CD4-positive, alpha-beta memory T cell (primary cell): Measurements from ENCODE around the gene MTMR3. TPM values are rescaled to one million over a fixed set of nuclear protein-coding genes. Genes with fewer than 3 reads are reported as not detected.

Experiments used
- CTCF ChIA-PET: fragments of 350-600 bp; sonication (Branson Sonifier 250); formaldehyde crosslinking; loops from one replicate; lab custom pipeline; 2021; ENCODE audit warnings: inconsistent platforms; ENCODE audit not compliant: partially characterized antibody; lab: Charles Lee
- POLR2A ChIA-PET: fragments of 350-600 bp; sonication (Branson Sonifier 250); formaldehyde crosslinking; loops from one replicate; lab custom pipeline; 2021; ENCODE audit not compliant: partially characterized antibody; lab: Charles Lee
- DNase-seq, 5 donors: peaks; one replicate each; pipeline versions ENCODE4 v3.0.0 to v3.0.0-alpha.2; 2020 to 2022; ENCODE audit warnings: mixed read lengths in 1 of 5
- H3K27ac ChIP-seq: one replicate; pipeline ENCODE4 v1.7.0; 2013; ENCODE audit warnings: low read depth, low read length
- H3K27me3 ChIP-seq: 2 replicates; pipeline ENCODE4 v1.7.0; 2013; ENCODE audit warnings: mild to moderate bottlenecking, low read length, moderate library complexity; ENCODE audit not compliant: insufficient read depth
- H3K36me3 ChIP-seq: 2 replicates; pipeline ENCODE4 v1.7.0; 2013; ENCODE audit warnings: mild to moderate bottlenecking, low read length, moderate library complexity; ENCODE audit not compliant: insufficient read depth
- H3K4me1 ChIP-seq: 2 replicates; pipeline ENCODE4 v1.7.0; 2013; ENCODE audit warnings: mild to moderate bottlenecking, low read length, moderate library complexity; ENCODE audit not compliant: insufficient read depth
- H3K4me3 ChIP-seq, 2 donors: one replicate each; pipeline ENCODE4 v1.7.0; 2013; ENCODE audit warnings: low read length in 2 of 2, mild to moderate bottlenecking in 1 of 2
- H3K9me3 ChIP-seq, 2 donors: one replicate each; pipeline ENCODE4 v1.7.0; 2013; ENCODE audit warnings: low read length in 2 of 2, control low read depth in 1 of 2; ENCODE audit not compliant: control insufficient read depth in 1 of 2
- H3K27ac Mint-ChIP-seq, 7 donors: one replicate each; pipeline ENCODE4 v1.8.0; 2020 to 2021; ENCODE audit warnings: mixed read lengths in 7 of 7, mild to moderate bottlenecking in 6 of 7, inconsistent platforms in 3 of 7, moderate library complexity in 3 of 7
- H3K27me3 Mint-ChIP-seq, 2 donors: one replicate each; pipeline ENCODE4 v1.8.0; 2020 to 2021; ENCODE audit warnings: mixed read lengths in 2 of 2
- H3K36me3 Mint-ChIP-seq, 2 donors: one replicate each; pipeline ENCODE4 v1.8.0; 2020 to 2021; ENCODE audit warnings: mixed read lengths in 2 of 2, inconsistent platforms in 1 of 2, mild to moderate bottlenecking in 1 of 2
- H3K4me1 Mint-ChIP-seq, 4 donors: one replicate each; pipeline ENCODE4 v1.8.0; 2020 to 2021; ENCODE audit warnings: mixed read lengths in 4 of 4, mild to moderate bottlenecking in 1 of 4
- H3K4me3 Mint-ChIP-seq, 8 donors: one replicate each; pipeline ENCODE4 v1.8.0; 2020 to 2021; ENCODE audit warnings: mixed read lengths in 8 of 8, mild to moderate bottlenecking in 7 of 8, moderate library complexity in 6 of 8, inconsistent platforms in 3 of 8
- H3K9me3 Mint-ChIP-seq, 8 donors: one replicate each; pipeline ENCODE4 v1.8.0; 2020 to 2021; ENCODE audit warnings: mixed read lengths in 8 of 8, mild to moderate bottlenecking in 5 of 8, inconsistent platforms in 3 of 8, moderate library complexity in 1 of 8
- intact Hi-C: fragments of 100-400 bp; cut with micrococcal nuclease; formaldehyde crosslinking; loops from one replicate; pipeline ENCODE4 v1.15.1; 2023
- polyA plus RNA-seq, 2 donors: library from polyadenylated mRNA; unstranded; fragments of 300-500 nt; fragmentation: Illumina TruSeq; gene quantifications; one replicate each; pipeline ENCODE4 v1.2.3, GENCODE V29; 2021
- total RNA-seq, 2 experiments: library from RNA; stranded (reverse); gene quantifications; one replicate each; pipeline ENCODE4 v1.2.3, GENCODE V29; 2021

The MTMR3 gene
- total and polyA plus RNA-seq, 4 experiments from 2014 or later: 11.0 to 68.6 (median 43.3) TPM

- H3K4me3 ChIP-seq: no peak overlapping the region
- no peaks in the 10 kb centered on the region for H3K27me3 ChIP-seq
- Mint-ChIP-seq H3K9me3 (peaks cover 0 to 10% (median 2%) of the 10 kb centered on the region in 8 donors), H3K27ac (peak overlapping the region in 1 of 7 donors; percentile 46), H3K4me3 (peak overlapping the region in 3 of 8 donors; percentile 18 to 43 (median 26)), H3K27me3 (no peaks in the 10 kb centered on the region), H3K4me1 (peaks cover 40 to 72% (median 45%) of the 10 kb centered on the region in 4 donors), H3K36me3 (peaks cover 4 to 23% of the 10 kb centered on the region in 2 donors)
- peaks cover 30% of the 10 kb centered on the region for H3K4me1 ChIP-seq
- ChIA-PET POLR2A (no interaction called here), CTCF (interaction anchor here (0.9 to 1.0 kb wide), 2 partner anchors 11 to 61 kb away, joined by 3 read pairs; no protein-coding TSS in a partner anchor)
- H3K27ac ChIP-seq: no peak overlapping the region
- H3K36me3 ChIP-seq: no peaks in the 10 kb centered on the region
- DNase-seq: no peak
- H3K9me3 ChIP-seq: no peaks in the 10 kb centered on the region
- intact Hi-C loops: no loop called here
Observed at GRCh38 chr22:29944339-29944738, 61.4 kb downstream of the MTMR3 start.

- Histone ChIP-seq H3K4me1 (peaks cover 35% of the 10 kb centered on the region), H3K36me3 (no peaks in the 10 kb centered on the region), H3K4me3 (no peak overlapping the region), H3K9me3 (no peaks in the 10 kb centered on the region), H3K27ac (no peak overlapping the region), H3K27me3 (no peaks in the 10 kb centered on the region)
- CTCF ChIA-PET: no interaction called here
- POLR2A ChIA-PET: no interaction called here
- peaks cover 0 to 6% (median 1%) of the 10 kb centered on the region in 8 donors for H3K9me3 Mint-ChIP-seq
- intact Hi-C loops: no loop called here
- peaks cover 4 to 14% of the 10 kb centered on the region in 2 donors for H3K36me3 Mint-ChIP-seq
- H3K27me3 Mint-ChIP-seq: no peaks in the 10 kb centered on the region
- H3K4me3 Mint-ChIP-seq: no peak overlapping the region
- H3K4me1 Mint-ChIP-seq: peaks cover 34 to 68% (median 48%) of the 10 kb centered on the region in 4 donors
- DNase-seq: no peak
- no peak overlapping the region for H3K27ac Mint-ChIP-seq
Observed at GRCh38 chr22:29945435-29945834, 62.5 kb downstream of the MTMR3 start.

DNA sequence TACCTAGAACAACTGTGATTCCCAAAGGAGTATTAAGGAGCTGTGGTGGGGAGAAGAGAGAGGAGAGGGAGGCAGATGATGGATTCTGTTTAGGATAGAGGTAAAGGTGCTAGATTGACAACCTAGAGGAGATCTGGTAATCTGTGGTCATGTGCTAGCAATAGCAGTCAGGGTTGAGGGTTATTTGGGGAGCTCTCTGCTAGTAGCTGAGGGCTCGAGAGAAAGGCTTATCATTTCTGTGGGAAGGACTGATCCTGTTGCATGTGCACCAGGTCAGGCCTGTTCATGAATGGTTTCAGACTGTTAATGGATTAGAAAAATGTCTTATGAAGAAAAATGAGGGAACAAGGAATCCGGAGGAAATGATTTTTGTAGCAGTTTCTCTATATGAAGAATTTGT lies 63.2 kb downstream of the MTMR3 start:
- H3K4me1 ChIP-seq: peaks cover 35% of the 10 kb centered on the region
- H3K27ac ChIP-seq: no peak overlapping the region
- H3K36me3 Mint-ChIP-seq: peaks cover 4 to 7% of the 10 kb centered on the region in 2 donors
- peaks cover 32 to 74% (median 49%) of the 10 kb centered on the region in 4 donors for H3K4me1 Mint-ChIP-seq
- H3K27me3 Mint-ChIP-seq: no peaks in the 10 kb centered on the region
- H3K9me3 ChIP-seq: no peaks in the 10 kb centered on the region
- DNase-seq: no peak
- H3K4me3 Mint-ChIP-seq: no peak overlapping the region
- peak overlapping the region in 2 of 7 donors; percentile 0 to 10 for H3K27ac Mint-ChIP-seq
- H3K27me3 ChIP-seq: no peaks in the 10 kb centered on the region
- H3K36me3 ChIP-seq: no peaks in the 10 kb centered on the region
- POLR2A ChIA-PET: no interaction called here
- intact Hi-C loops: no loop called here
- CTCF ChIA-PET: no interaction called here
- peaks cover 0 to 6% (median 0%) of the 10 kb centered on the region in 8 donors for H3K9me3 Mint-ChIP-seq
- H3K4me3 ChIP-seq: no peak overlapping the region

DNA sequence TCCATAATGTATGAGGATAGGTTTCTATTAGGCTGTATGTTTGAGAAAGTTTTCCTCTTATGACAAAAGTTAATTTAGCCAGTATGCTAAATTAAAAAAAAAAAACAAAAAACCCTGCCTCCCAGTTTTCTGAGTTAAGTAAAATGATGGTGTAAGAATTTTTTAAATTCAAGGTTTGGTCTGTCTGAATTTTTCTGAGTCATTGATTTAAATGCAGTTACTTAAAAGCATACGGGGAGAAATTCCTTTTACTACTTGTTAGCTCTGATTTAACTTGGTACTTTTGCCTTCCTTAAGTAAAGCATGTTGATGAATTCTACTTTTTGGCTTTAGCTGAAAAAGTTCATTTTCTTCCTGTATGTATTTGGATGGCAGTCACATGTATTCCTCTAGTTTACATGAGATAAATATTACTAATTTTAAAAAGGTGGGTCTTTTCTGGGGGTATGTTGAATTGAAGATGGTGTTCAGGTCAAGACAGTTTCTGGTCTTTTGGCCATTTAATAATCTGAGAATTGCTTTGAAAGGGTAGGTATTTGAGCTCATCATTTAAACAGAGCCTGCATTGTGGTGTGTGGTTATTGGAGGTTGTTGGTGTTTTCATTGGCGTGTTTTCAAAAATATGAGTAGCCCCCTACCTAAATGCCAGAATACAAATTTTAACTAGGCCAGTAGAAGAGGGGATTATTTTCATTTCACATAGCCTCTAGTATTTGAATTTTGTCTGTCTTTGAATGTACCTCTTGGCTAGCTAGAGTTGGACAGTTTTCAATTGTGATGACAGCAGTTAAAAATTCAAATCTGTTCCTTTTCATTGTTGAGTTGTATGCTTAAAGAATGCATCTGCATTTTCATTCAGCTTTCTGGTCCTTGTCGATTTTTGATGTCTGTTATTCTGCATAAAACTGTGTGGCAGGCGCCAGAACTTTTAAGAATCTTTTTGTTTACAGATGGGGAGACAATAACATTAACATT lies 64.7 kb downstream of the MTMR3 start:
- Histone ChIP-seq H3K27ac (no peak overlapping the region), H3K27me3 (no peaks in the 10 kb centered on the region), H3K36me3 (no peaks in the 10 kb centered on the region), H3K4me3 (no peak overlapping the region), H3K4me1 (peaks cover 41% of the 10 kb centered on the region), H3K9me3 (no peaks in the 10 kb centered on the region)
- H3K27me3 Mint-ChIP-seq: no peaks in the 10 kb centered on the region
- peaks cover 33 to 79% (median 53%) of the 10 kb centered on the region in 4 donors for H3K4me1 Mint-ChIP-seq
- intact Hi-C loops: no loop called here
- ChIA-PET POLR2A (no interaction called here), CTCF (no interaction called here)
- peak overlapping the region in 3 of 7 donors; percentile 32 to 43 (median 38) for H3K27ac Mint-ChIP-seq
- DNase-seq: no peak
- H3K9me3 Mint-ChIP-seq: peaks cover 0 to 3% (median 0%) of the 10 kb centered on the region in 8 donors
- H3K4me3 Mint-ChIP-seq: peak overlapping the region in 1 of 8 donors; percentile 39
- peaks cover 2 to 4% of the 10 kb centered on the region in 2 donors for H3K36me3 Mint-ChIP-seq

DNA sequence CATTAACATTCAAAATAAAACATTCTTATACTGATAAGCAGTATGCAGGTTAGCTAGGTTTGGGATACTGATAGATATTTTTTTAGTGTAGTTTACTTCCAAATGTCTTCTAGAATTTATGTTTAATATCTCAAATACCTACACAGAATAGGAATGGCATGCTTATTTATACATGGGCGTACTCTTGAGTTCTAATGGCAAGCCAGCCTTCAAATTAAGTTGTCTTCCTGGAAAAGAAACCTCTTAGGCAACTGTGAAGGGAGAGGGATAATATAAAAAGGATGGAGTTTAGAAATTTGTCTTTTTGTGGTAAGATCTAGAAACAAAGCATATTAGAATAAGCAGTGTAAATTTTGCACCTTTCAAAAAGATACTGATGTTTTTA lies 65.4 kb downstream of the MTMR3 start:
- H3K27ac ChIP-seq: no peak overlapping the region
- no peak for DNase-seq
- intact Hi-C loops: no loop called here
- H3K9me3 Mint-ChIP-seq: peaks cover 0 to 1% (median 0%) of the 10 kb centered on the region in 8 donors
- H3K4me1 ChIP-seq: peaks cover 41% of the 10 kb centered on the region
- ChIA-PET POLR2A (no interaction called here), CTCF (no interaction called here)
- H3K36me3 ChIP-seq: no peaks in the 10 kb centered on the region
- peaks cover 35 to 81% (median 56%) of the 10 kb centered on the region in 4 donors for H3K4me1 Mint-ChIP-seq
- H3K9me3 ChIP-seq: no peaks in the 10 kb centered on the region
- no peaks in the 10 kb centered on the region for H3K27me3 Mint-ChIP-seq
- no peak overlapping the region for H3K4me3 ChIP-seq
- peaks cover 2 to 4% of the 10 kb centered on the region in 2 donors for H3K36me3 Mint-ChIP-seq
- H3K4me3 Mint-ChIP-seq: no peak overlapping the region
- H3K27me3 ChIP-seq: no peaks in the 10 kb centered on the region
- peak overlapping the region in 1 of 7 donors; percentile 6 for H3K27ac Mint-ChIP-seq

DNA sequence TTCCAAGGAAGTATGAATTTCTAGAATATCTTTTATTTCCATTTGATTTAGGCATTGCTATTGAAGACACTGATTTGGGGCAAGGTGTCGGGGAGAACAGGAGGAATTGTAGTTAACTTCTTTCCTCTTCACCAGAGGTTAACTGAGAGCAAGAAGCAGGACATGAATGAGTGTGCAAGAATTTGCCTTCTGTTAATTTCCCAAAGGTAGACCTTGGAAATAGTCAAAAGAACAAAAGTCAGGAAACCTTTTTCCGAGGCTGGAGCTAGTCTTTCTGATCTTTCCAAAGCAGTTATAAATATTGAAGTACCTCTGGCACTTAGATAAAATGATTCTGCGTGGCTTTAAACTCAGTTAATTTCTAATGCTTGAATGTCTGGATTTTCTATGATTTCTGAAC lies 66.9 kb downstream of the MTMR3 start:
- POLR2A ChIA-PET: no interaction called here
- CTCF ChIA-PET: no interaction called here
- intact Hi-C loops: no loop called here
- Mint-ChIP-seq H3K27ac (peak overlapping the region in 1 of 7 donors; percentile 22), H3K9me3 (no peaks in the 10 kb centered on the region), H3K4me1 (peaks cover 30 to 75% (median 51%) of the 10 kb centered on the region in 4 donors), H3K36me3 (no peaks in the 10 kb centered on the region), H3K4me3 (no peak overlapping the region), H3K27me3 (no peaks in the 10 kb centered on the region)
- no peak for DNase-seq
- Histone ChIP-seq H3K9me3 (no peaks in the 10 kb centered on the region), H3K4me3 (no peak overlapping the region), H3K4me1 (peaks cover 29% of the 10 kb centered on the region), H3K36me3 (no peaks in the 10 kb centered on the region), H3K27ac (no peak overlapping the region), H3K27me3 (no peaks in the 10 kb centered on the region)

GRCh38 chr22:29951791-29952413 lies 68.9 kb downstream of the MTMR3 start:
- Histone ChIP-seq H3K4me1 (peaks cover 12% of the 10 kb centered on the region), H3K4me3 (no peak overlapping the region), H3K36me3 (no peaks in the 10 kb centered on the region), H3K27me3 (no peaks in the 10 kb centered on the region), H3K27ac (no peak overlapping the region), H3K9me3 (no peaks in the 10 kb centered on the region)
- Mint-ChIP-seq H3K27me3 (no peaks in the 10 kb centered on the region), H3K4me1 (peaks cover 28 to 76% (median 46%) of the 10 kb centered on the region in 4 donors), H3K36me3 (peaks cover 0 to 3% of the 10 kb centered on the region in 2 donors), H3K9me3 (no peaks in the 10 kb centered on the region), H3K27ac (no peak overlapping the region), H3K4me3 (peak overlapping the region in 1 of 8 donors; percentile 24)
- no peak for DNase-seq
- intact Hi-C loops: no loop called here
- POLR2A ChIA-PET: no interaction called here
- CTCF ChIA-PET: interaction anchor here (0.7 kb wide), 1 partner anchor 114 kb away, joined by 3 read pairs; no protein-coding TSS in a partner anchor
